Peyer's patch (tissue), 4 donors: Measurements from ENCODE around the gene CCDC187. TPM values are rescaled to one million over a fixed set of nuclear protein-coding genes. Genes with fewer than 3 reads are reported as not detected.

Source experiments
- DNase-seq, 3 donors: peaks; one replicate each; pipeline ENCODE4 v3.0.0-alpha.2; 2017 to 2019
- H3K27ac ChIP-seq, 4 donors: fragments of 200-600 bp; sonication (generic); one replicate each; pipeline ENCODE4 v1.5.1; 2016 to 2019
- H3K27me3 ChIP-seq, 2 donors: fragments of 200-600 bp; sonication (generic); one replicate each; pipeline ENCODE4 v1.5.1; 2019
- H3K36me3 ChIP-seq, 3 donors: fragments of 200-600 bp; sonication (generic); one replicate each; pipeline ENCODE4 v1.5.1; 2016 to 2019
- H3K4me1 ChIP-seq, 4 donors: fragments of 200-600 bp; sonication (generic); one replicate each; pipeline ENCODE4 v1.5.1; 2016 to 2019
- H3K4me3 ChIP-seq, 4 donors: fragments of 200-600 bp; sonication (generic); 1 replicate in 3 of 4; 2 replicates in 1 of 4; pipeline ENCODE4 v1.5.1; 2016 to 2019; ENCODE audit warnings: mild to moderate bottlenecking in 1 of 4
- H3K9me3 ChIP-seq, 4 donors: fragments of 200-600 bp; sonication (generic); one replicate each; pipeline ENCODE4 v1.5.1; 2016 to 2019; ENCODE audit warnings: mild to moderate bottlenecking in 1 of 4
- POLR2A ChIP-seq, 2 donors: fragments of 450-650 bp; IDR thresholded peaks; one replicate each; pipeline ENCODE4 v1.5.1; 2017; ENCODE audit warnings: antibody characterized with exemption in 2 of 2, mild to moderate bottlenecking in 2 of 2, moderate library complexity in 2 of 2
- total RNA-seq, 4 donors: library from RNA; depleted of rRNA; stranded (reverse); fragments of >200 nt; gene quantifications; one replicate each; pipeline ENCODE4 v1.1.0, GENCODE V29; 2016
- TF ChIP-seq, protein P1 (sequence below), 6 experiments: fragments of 450-650 bp in 4 of 6; fragments of 200-600 bp in 2 of 6; sonication (generic) in 1 of 6; IDR thresholded peaks; one replicate each; pipeline ENCODE4 v1.5.1; 2017 to 2019; ENCODE audit warnings: antibody characterized with exemption in 6 of 6, mild to moderate bottlenecking in 3 of 6, moderate library complexity in 1 of 6

The CCDC187 gene
- total RNA-seq, 4 donors from 2014 or later = 0.35 to 1.0 (median 0.67) TPM; not detected in 1

DNA sequence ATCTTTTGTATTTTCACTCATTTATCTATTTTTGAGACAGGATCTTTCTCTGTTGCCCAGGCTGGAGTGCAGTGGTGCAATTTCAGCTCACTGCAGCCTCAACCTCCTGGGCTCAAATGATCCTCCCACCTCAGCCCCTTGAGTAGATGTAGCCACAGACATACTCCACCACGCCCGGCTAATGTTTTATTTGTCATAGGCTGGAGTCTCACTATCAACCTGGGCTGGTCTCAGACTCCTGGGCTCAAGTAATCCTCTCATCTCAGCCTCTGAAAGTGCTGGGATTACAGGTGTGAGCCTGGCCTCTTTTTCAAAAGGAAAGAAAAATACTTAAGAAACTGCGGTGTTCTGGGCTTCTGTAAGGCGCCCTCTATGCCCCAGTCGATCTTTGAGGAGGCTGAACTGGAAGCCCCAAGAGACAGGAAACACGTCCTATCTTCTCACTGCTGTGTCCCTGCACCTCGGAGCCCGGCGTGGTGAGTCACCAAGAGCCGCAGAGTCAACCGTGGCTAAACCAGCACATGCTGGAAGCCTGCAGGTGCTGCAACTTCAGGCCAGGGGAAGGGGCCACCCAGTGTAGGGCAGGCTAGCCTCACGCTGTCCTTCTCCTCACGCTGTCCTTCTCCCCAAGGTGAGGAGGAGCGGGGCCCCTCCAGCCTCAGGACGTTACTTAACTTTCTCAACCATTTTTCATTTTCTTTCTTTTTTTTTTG, 83.7 kb downstream of the CCDC187 start:
- H3K27me3 ChIP-seq = no peaks in the 10 kb centered on the region
- no peak overlapping the region for H3K4me3 ChIP-seq
- no peaks in the 10 kb centered on the region for H3K9me3 ChIP-seq
- H3K27ac ChIP-seq = no peak overlapping the region
- H3K4me1 ChIP-seq = peaks cover 0 to 9% (median 0%) of the 10 kb centered on the region in 4 donors
- no peak for TF ChIP-seq POLR2A (IDR thresholded peaks at IDR 0.05)
- TF ChIP-seq, protein P1, sequence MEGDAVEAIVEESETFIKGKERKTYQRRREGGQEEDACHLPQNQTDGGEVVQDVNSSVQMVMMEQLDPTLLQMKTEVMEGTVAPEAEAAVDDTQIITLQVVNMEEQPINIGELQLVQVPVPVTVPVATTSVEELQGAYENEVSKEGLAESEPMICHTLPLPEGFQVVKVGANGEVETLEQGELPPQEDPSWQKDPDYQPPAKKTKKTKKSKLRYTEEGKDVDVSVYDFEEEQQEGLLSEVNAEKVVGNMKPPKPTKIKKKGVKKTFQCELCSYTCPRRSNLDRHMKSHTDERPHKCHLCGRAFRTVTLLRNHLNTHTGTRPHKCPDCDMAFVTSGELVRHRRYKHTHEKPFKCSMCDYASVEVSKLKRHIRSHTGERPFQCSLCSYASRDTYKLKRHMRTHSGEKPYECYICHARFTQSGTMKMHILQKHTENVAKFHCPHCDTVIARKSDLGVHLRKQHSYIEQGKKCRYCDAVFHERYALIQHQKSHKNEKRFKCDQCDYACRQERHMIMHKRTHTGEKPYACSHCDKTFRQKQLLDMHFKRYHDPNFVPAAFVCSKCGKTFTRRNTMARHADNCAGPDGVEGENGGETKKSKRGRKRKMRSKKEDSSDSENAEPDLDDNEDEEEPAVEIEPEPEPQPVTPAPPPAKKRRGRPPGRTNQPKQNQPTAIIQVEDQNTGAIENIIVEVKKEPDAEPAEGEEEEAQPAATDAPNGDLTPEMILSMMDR (IDR thresholded peaks at IDR 0.05) = no peak
- peaks cover 0 to 48% (median 0%) of the 10 kb centered on the region in 3 donors for H3K36me3 ChIP-seq
- no peak for DNase-seq

DNA sequence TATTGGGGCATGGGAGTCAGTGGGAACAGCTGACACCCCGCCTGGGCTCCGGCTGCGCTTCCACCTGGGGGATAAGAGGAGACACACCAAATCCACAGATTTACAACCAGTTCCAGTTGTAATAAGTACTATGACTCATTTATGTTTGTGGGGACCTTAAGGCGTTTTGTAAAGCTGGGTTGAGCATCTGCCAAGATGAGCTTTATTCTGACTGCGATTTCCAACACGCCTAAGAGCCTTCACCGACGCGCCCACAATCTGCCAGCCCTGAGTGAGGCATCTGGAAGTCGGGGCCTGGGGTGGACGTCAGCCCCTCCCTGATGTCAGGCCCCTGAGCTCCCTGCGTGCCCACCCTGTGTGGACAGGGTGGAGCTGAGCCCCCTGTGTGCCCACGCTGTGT, 84.6 kb downstream of the CCDC187 start:
- Histone ChIP-seq H3K9me3 (no peaks in the 10 kb centered on the region), H3K27me3 (no peaks in the 10 kb centered on the region), H3K36me3 (peaks cover 0 to 55% (median 0%) of the 10 kb centered on the region in 3 donors), H3K4me3 (no peak overlapping the region), H3K27ac (no peak overlapping the region), H3K4me1 (peaks cover 0 to 4% (median 0%) of the 10 kb centered on the region in 4 donors)
- TF ChIP-seq POLR2A (IDR thresholded peaks at IDR 0.05) = no peak
- TF ChIP-seq, protein P1 (IDR thresholded peaks at IDR 0.05) = no peak
- no peak for DNase-seq

DNA sequence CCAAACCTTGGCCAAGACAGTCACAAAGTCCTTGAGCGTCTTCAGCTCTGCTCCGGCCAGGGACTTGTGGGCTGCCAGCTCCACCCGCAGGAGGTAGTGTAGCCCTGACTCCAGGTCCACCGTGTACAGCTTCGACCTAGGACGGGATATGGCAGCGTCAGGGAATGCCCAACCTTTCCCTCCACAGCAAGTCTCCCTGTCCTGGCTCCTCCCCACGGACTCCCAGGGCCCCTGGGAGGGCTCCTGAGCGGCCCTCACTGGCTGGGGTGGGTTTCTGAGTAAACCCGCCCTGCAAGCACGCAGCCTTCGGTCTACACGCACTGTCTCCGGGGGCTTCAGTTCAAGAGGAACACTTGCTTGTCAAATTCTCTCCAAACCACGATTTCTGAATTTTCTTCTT, 85.2 kb downstream of the CCDC187 start:
- Histone ChIP-seq H3K9me3 (no peaks in the 10 kb centered on the region), H3K27ac (no peak overlapping the region), H3K36me3 (peaks cover 0 to 56% (median 0%) of the 10 kb centered on the region in 3 donors), H3K4me3 (no peak overlapping the region), H3K27me3 (no peaks in the 10 kb centered on the region), H3K4me1 (no peaks in the 10 kb centered on the region)
- no peak for TF ChIP-seq POLR2A (IDR thresholded peaks at IDR 0.05)
- TF ChIP-seq, protein P1 (IDR thresholded peaks at IDR 0.05) = no peak
- DNase-seq = no peak

DNA sequence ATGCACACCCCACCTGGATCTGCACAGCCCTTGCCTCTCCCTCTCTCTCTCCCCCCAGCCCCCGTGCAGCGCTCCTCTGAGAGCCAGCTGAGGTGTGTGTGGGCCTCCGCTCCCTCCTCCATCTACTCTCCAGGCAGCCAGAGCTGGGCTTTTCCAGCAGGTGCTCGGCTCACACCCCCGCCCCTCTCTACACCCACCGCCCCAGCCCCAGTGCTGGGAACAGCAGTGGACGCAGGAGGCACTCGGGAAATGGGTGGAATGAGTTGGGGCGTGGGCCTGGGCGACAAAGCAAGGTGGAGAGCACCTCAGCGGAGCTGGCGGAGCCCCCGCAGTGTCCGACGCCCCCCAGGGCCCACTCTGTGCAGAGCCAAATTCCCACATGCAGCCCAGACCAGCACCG, 85.6 kb downstream of the CCDC187 start:
- no peak for TF ChIP-seq POLR2A (IDR thresholded peaks at IDR 0.05)
- TF ChIP-seq, protein P1 (IDR thresholded peaks at IDR 0.05) = no peak
- Histone ChIP-seq H3K9me3 (no peaks in the 10 kb centered on the region), H3K4me3 (no peak overlapping the region), H3K36me3 (peaks cover 0 to 57% (median 0%) of the 10 kb centered on the region in 3 donors), H3K4me1 (no peaks in the 10 kb centered on the region), H3K27me3 (no peaks in the 10 kb centered on the region), H3K27ac (no peak overlapping the region)
- DNase-seq = no peak

DNA sequence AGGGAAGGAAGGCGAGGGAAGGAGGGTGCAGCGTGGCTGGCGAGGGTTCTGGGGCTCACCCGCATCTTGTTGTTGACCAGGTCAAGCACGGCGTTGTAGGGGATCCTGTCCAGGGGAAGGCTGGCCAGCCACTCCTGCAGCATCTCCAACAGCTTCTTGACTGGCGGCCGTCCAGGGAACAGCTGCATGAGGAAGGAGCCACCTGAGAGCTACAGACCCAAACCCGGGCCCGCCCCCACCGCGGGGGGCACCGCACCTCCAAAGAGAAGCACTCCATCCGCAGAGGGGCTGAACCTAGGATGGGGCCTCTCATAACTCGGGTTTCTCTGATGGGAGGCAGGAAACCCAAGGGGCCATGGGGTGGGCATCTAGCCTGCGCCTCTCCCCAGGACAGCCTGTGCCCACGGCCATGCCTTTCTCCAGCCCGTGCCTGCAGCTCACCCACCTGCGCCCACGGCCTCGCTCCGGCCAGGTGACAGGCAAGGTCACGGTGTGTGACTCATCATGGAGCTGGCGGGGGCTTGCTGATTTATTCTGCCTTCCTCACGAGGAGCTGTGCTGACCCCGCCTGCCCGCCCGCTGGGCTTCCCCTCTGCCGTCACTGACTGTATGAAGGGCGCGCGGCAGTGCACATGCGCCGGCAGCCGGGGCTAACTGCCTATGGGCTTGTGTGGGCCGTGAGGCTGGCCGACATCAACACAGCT, 87.2 kb downstream of the CCDC187 start:
- no peak for TF ChIP-seq POLR2A (IDR thresholded peaks at IDR 0.05)
- TF ChIP-seq, protein P1 (IDR thresholded peaks at IDR 0.05) = no peak
- no peaks in the 10 kb centered on the region for H3K27me3 ChIP-seq
- H3K4me3 ChIP-seq = no peak overlapping the region
- no peak overlapping the region for H3K27ac ChIP-seq
- no peaks in the 10 kb centered on the region for H3K9me3 ChIP-seq
- peaks cover 0 to 57% (median 0%) of the 10 kb centered on the region in 3 donors for H3K36me3 ChIP-seq
- no peaks in the 10 kb centered on the region for H3K4me1 ChIP-seq
- no peak for DNase-seq
